CD4-positive, alpha-beta T cell treated with Interferon gamma for 1 hour (primary cell): ENCODE measurements around the gene MYO7A.

Experiments
- DNase-seq: peaks from one replicate; pipeline ENCODE4 v3.0.0-alpha.2; 2020

MYO7A gene

DNA sequence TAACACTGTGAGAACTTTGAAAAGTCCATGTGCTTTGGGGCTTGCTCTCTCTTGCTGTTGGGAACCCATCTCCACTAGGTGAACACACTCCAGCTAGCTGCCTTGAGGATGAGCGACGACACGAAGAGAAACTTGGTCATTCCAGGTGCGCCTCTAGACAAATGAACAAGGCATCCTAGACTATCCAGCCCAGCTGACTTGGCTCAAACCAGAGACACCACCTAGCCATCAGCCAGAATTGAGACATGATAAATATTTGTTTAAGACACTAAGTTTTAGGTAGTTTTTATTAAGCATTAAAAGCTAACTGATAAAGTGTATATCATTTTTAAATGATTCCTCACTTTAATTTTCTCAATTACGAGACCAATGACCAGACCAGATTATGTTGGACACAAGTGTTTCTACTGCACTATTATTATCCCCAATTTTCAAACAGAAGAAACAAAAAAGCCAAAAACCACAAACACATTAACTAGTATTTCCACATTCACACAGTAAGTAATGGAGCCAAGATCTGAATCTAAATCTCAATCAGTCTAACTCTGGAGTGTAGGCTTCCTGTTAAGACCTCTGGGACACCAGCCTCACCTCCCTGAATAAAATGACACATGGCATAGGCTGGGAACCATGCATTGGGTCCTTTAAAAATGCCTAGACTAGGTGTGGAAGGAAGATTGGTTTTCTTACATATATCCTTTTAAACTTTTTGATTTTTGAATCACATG, 103.0 kb downstream of the MYO7A start:
- DNase-seq: no peak

DNA sequence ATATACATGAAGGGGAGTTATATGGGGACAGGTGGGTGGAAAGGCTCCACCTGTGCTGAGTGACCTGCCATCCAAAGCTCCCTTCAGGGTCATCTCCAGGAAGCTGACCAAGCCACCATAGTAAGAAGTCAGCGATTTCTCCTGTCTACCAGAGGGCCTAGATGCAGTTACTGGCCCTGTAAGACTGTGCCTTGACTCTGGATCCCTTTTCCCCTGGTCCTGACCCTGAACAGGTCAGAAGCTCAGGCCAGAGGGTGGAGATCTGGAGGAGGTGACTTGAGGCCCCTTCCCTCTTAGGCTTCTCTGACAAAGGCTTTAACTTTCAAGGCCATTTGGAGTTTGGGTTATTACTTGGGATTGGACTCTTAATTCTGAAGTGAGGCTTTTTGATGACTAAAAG, 103.8 kb downstream of the MYO7A start:
- no peak for DNase-seq

- no peak for DNase-seq
These were observed 104.2 kb downstream of the MYO7A start for GRCh38 chr11:77232242-77232641.

GRCh38 chr11:77233011-77233410, 105.0 kb downstream of the MYO7A start:
- DNase-seq: no peak

- no peak for DNase-seq
These were observed 108.9 kb downstream of the MYO7A start for GRCh38 chr11:77236901-77237300.

DNA sequence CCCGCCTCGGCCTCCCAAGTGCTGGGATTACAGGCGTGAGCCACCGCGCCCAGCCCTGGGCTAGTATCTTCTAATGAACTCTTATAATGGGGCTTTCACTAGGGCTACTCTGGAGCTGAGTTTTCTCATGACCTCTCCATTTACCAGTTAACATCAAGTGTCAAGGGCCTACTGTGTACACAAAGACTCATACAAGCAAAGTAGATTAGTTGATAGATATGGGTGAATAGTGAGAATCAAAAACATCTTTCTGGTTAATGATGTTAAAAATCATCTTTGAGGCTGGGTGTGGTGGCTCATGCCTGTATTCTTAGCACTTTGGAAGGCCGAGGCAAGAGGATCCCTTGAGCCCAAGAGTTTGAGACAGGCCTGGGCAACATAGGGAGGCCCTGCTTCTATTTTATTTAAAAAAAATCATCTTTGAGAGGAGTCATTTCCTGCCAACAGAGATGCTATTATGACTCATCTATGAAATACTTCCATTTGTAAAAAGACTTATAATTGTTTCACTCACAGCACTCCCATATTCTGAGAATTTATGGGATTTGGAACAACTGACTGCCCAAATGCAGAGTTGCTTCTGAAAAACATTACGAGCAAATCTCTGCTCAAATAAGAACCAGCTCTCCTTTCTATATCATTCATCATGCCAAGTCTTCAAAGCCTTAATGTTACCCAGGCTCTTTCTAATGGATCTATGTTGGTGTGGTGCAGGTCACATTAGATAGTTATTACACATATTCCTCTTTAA, 116.4 kb downstream of the MYO7A start:
- no peak for DNase-seq

GRCh38 chr11:77249427-77249826, 121.4 kb downstream of the MYO7A start:
- DNase-seq: no peak

GRCh38 chr11:77250881-77251640, 123.0 kb downstream of the MYO7A start:
- no peak for DNase-seq

- DNase-seq: no peak
These were observed 124.7 kb downstream of the MYO7A start for GRCh38 chr11:77252555-77253270.

GRCh38 chr11:77253690-77254089, 125.6 kb downstream of the MYO7A start:
- no peak for DNase-seq

DNA sequence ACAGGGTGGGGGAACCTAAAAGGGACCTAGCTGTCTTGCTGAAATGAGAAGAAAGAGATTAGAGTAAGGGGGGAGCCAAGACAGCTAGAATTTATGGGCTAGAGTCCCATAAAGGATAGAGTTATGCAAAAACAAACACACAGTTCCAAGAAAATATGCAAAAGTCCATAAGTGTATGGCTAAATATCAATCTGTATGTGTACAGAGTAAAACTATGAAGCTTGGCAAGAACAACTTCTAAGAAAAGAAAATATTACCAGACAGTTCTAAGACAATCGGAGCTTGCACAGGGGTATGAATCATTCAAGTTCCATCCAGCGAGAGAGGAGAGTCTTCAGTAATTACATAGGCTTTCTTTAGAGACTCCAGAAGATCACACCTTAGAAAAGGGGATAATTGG, 131.6 kb downstream of the MYO7A start:
- DNase-seq: no peak

DNA sequence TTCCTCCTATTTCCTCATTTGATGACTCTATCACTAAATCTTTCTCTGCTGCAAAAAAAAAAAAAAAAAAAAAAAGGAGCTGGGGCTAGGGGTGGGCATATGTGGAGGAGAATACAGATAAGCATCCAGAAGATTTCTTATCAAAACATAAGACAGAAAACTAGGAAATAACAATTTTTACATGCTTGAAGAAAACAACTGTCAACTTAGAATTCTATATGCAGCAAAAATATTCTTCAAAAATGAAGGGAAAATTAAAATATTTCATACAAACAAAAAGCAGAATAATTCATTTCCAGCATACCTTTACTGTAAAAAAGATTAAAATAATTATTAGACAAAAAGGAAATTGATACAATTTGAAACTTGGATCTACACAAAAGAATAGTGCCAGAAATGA, 134.8 kb downstream of the MYO7A start:
- DNase-seq: no peak
